Tibial nerve (tissue), 4 donors: ENCODE results near the gene RAB14.

Source experiments
- CTCF ChIP-seq, 5 experiments: fragments of 200-600 bp in 3 of 5; fragments of 450-650 bp in 2 of 5; sonication (generic) in 3 of 5; IDR thresholded peaks; one replicate each; pipeline ENCODE4 v1.5.1; 2016 to 2019; ENCODE audit warnings: antibody characterized with exemption in 5 of 5, mild to moderate bottlenecking in 3 of 5, moderate library complexity in 2 of 5
- EP300 ChIP-seq, 2 donors: sonication (generic); formaldehyde crosslinking; IDR thresholded peaks; one replicate each; pipeline ENCODE4 v1.6.1; 2017; ENCODE audit warnings: antibody characterized with exemption in 2 of 2, mild to moderate bottlenecking in 1 of 2
- POLR2A ChIP-seq, 2 donors: fragments of 450-650 bp; IDR thresholded peaks; one replicate each; pipeline ENCODE4 v1.6.1; 2017; ENCODE audit warnings: antibody characterized with exemption in 2 of 2, mild to moderate bottlenecking in 2 of 2, moderate library complexity in 2 of 2

DNA sequence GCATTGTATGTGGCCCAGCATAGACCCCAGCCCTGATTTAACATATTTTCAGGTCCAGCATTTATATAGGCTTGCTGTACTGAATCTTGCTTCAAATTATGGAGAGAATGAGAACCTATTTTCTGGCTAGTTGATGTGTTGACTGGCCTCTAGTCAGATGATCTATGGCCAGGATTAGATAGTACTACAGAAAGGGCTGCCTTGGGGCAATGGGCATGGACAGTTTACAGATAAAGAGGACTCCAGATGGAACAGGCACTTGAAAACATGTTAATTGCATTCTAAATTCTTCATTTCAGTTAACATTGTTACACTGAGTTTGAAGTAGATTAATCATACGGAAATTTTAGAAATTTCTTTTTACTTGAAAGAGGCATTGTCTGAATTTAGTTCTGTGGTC lies 61.5 kb downstream of the RAB14 start:
- TF ChIP-seq CTCF (IDR thresholded peaks at IDR 0.05) (no peak), POLR2A (IDR thresholded peaks at IDR 0.05) (no peak), EP300 (IDR thresholded peaks at IDR 0.05) (no peak)
